Measurements from ENCODE around the gene POLR2I. TPM values are rescaled to one million over a fixed set of nuclear protein-coding genes. Genes with fewer than 3 reads are reported as not detected.
"Not testable (repeated sequence)": the region's sequence is repeated elsewhere in the genome, so short reads cannot be mapped to it uniquely, and the experiment has no call there.

Gene POLR2I
- total RNA-seq, 5 donors from 2014 or later (not counting 1 experiment from before 2014, with no cell fraction given): 27.4 to 54.8 (median 50.7) TPM

GRCh38 chr19:36073121-36073876 lies 41.4 kb downstream of the POLR2I start:
- H3K9me3 ChIP-seq: no peaks in the 10 kb centered on the region
- ChIA-PET POLR2A (no interaction called here), CTCF (interaction anchor here in 1 of 2 donors (0.7 kb wide), 1 partner anchor 697 kb away, joined by 3 read pairs; no protein-coding TSS in a partner anchor)
- no peaks in the 10 kb centered on the region for H3K27me3 ChIP-seq (replicated peaks in 1 of 2; ENCODE audit: control insufficient read depth in 2 of 2, extremely low read depth in 1 of 2, insufficient read depth in 2 of 2, low read length in 1 of 2)
- H3K36me3 ChIP-seq (ENCODE audit: control insufficient read depth in 2 of 2, extremely low read depth in 1 of 2, insufficient read depth in 1 of 2, low read length in 1 of 2): no peaks in the 10 kb centered on the region
- no peaks in the 10 kb centered on the region for H3K4me1 Mint-ChIP-seq
- ATAC-seq (replicated peaks in 1 of 4) (no peak), DNase-seq (no peak)
- H3K27ac Mint-ChIP-seq: no peak overlapping the region
- no peaks in the 10 kb centered on the region for H3K9me3 Mint-ChIP-seq
- no peak overlapping the region for H3K4me3 ChIP-seq (ENCODE audit: control insufficient read depth in 1 of 2, extremely low read depth in 1 of 2, low read length in 1 of 2)
- no peaks in the 10 kb centered on the region for H3K27me3 Mint-ChIP-seq
- no peak overlapping the region for H3K27ac ChIP-seq (ENCODE audit: low read length)
- 95% methylated on average over 8 of the region's 10 CpGs for WGBS (ENCODE audit: insufficient coverage)
- no peak overlapping the region for H3K4me3 Mint-ChIP-seq
- H3K4me1 ChIP-seq (ENCODE audit: control insufficient read depth in 1 of 2, extremely low read depth in 1 of 2, insufficient read depth in 2 of 2, low read length in 2 of 2): no peaks in the 10 kb centered on the region
- no peaks in the 10 kb centered on the region for H3K36me3 Mint-ChIP-seq

DNA sequence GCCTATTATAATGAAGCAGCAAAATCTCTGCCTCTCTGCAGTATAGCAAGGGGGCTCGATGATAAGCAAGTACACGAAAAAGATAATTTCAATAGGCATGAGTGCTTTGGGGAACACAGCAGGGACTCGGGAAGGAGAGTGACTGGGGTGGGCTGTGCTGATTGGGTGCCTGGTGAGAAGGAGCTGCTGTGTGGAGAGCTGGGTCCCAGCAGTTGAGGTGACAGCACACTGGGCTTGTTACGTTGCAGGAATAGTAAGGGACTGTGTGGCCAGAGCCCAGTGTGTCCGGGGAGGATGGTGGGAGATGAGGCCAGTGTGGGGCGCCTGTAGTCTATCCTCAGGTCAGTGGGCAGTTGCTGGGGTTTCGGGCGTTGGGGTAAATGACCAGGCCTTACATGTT lies 42.6 kb downstream of the POLR2I start:
- ATAC-seq (replicated peaks in 1 of 4) (no peak), DNase-seq (no peak)
- Histone ChIP-seq H3K4me1 (ENCODE audit: control insufficient read depth in 1 of 2, extremely low read depth in 1 of 2, insufficient read depth in 2 of 2, low read length in 2 of 2) (no peaks in the 10 kb centered on the region), H3K4me3 (ENCODE audit: control insufficient read depth in 1 of 2, extremely low read depth in 1 of 2, low read length in 1 of 2) (no peak overlapping the region), H3K27ac (ENCODE audit: low read length) (no peak overlapping the region), H3K27me3 (replicated peaks in 1 of 2; ENCODE audit: control insufficient read depth in 2 of 2, extremely low read depth in 1 of 2, insufficient read depth in 2 of 2, low read length in 1 of 2) (no peaks in the 10 kb centered on the region), H3K9me3 (no peaks in the 10 kb centered on the region), H3K36me3 (ENCODE audit: control insufficient read depth in 2 of 2, extremely low read depth in 1 of 2, insufficient read depth in 1 of 2, low read length in 1 of 2) (no peaks in the 10 kb centered on the region)
- Mint-ChIP-seq H3K4me3 (no peak overlapping the region), H3K4me1 (no peaks in the 10 kb centered on the region), H3K27me3 (no peaks in the 10 kb centered on the region), H3K27ac (no peak overlapping the region), H3K9me3 (no peaks in the 10 kb centered on the region), H3K36me3 (peaks cover 3% of the 10 kb centered on the region)
- ChIA-PET POLR2A (no interaction called here), CTCF (no interaction called here)
- 96% methylated on average over 8 of the region's 8 CpGs for WGBS (ENCODE audit: insufficient coverage)

GRCh38 chr19:36068810-36069499 lies 45.7 kb downstream of the POLR2I start:
- H3K4me3 ChIP-seq (ENCODE audit: control insufficient read depth in 1 of 2, extremely low read depth in 1 of 2, low read length in 1 of 2); CTCF ChIA-PET; ATAC-seq (replicated peaks in 1 of 4); H3K27ac Mint-ChIP-seq; H3K36me3 ChIP-seq (ENCODE audit: control insufficient read depth in 2 of 2, extremely low read depth in 1 of 2, insufficient read depth in 1 of 2, low read length in 1 of 2); DNase-seq; H3K27ac ChIP-seq (ENCODE audit: low read length); H3K4me3 Mint-ChIP-seq; H3K4me1 ChIP-seq (ENCODE audit: control insufficient read depth in 1 of 2, extremely low read depth in 1 of 2, insufficient read depth in 2 of 2, low read length in 2 of 2); POLR2A ChIA-PET; H3K27me3 Mint-ChIP-seq; H3K9me3 Mint-ChIP-seq; H3K4me1 Mint-ChIP-seq; H3K36me3 Mint-ChIP-seq; H3K9me3 ChIP-seq; H3K27me3 ChIP-seq (replicated peaks in 1 of 2; ENCODE audit: control insufficient read depth in 2 of 2, extremely low read depth in 1 of 2, insufficient read depth in 2 of 2, low read length in 1 of 2): not testable (repeated sequence)
- 97% methylated on average over 14 of the region's 57 CpGs for WGBS (ENCODE audit: insufficient coverage)

DNA sequence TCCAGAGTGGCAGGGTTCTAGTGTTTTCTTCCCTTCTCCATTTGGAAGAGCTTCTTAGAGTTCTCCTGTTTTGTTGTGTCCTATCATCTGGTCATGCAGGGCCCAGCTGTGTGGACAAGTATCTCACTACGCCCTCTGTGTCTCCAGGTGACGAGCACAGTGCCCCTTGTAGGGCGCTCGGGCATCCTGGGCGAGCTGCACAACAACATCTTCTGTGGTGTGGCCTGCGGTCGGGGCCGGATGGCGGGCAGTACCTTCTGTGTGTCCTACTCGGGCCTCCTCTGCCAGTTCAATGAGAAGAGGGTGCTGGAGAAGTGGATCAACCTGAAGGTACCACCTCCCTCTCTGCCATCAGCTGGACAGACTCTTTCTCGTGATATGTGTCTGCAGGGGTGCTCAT lies 47.0 kb downstream of the POLR2I start:
- CTCF ChIA-PET: no interaction called here
- no peak overlapping the region for H3K27ac Mint-ChIP-seq
- no peak for ATAC-seq (replicated peaks in 1 of 4)
- no peaks in the 10 kb centered on the region for H3K27me3 Mint-ChIP-seq
- Histone ChIP-seq H3K4me1 (ENCODE audit: control insufficient read depth in 1 of 2, extremely low read depth in 1 of 2, insufficient read depth in 2 of 2, low read length in 2 of 2) (no peaks in the 10 kb centered on the region), H3K27me3 (replicated peaks in 1 of 2; ENCODE audit: control insufficient read depth in 2 of 2, extremely low read depth in 1 of 2, insufficient read depth in 2 of 2, low read length in 1 of 2) (no peaks in the 10 kb centered on the region), H3K9me3 (no peaks in the 10 kb centered on the region), H3K4me3 (ENCODE audit: control insufficient read depth in 1 of 2, extremely low read depth in 1 of 2, low read length in 1 of 2) (no peak overlapping the region), H3K27ac (ENCODE audit: low read length) (no peak overlapping the region), H3K36me3 (ENCODE audit: control insufficient read depth in 2 of 2, extremely low read depth in 1 of 2, insufficient read depth in 1 of 2, low read length in 1 of 2) (no peaks in the 10 kb centered on the region)
- no peaks in the 10 kb centered on the region for H3K9me3 Mint-ChIP-seq
- peaks cover 3% of the 10 kb centered on the region for H3K36me3 Mint-ChIP-seq
- DNase-seq: no peak
- POLR2A ChIA-PET: no interaction called here
- H3K4me3 Mint-ChIP-seq: no peak overlapping the region
- WGBS (ENCODE audit: insufficient coverage): 95% methylated on average over 6 of the region's 11 CpGs
- no peaks in the 10 kb centered on the region for H3K4me1 Mint-ChIP-seq

DNA sequence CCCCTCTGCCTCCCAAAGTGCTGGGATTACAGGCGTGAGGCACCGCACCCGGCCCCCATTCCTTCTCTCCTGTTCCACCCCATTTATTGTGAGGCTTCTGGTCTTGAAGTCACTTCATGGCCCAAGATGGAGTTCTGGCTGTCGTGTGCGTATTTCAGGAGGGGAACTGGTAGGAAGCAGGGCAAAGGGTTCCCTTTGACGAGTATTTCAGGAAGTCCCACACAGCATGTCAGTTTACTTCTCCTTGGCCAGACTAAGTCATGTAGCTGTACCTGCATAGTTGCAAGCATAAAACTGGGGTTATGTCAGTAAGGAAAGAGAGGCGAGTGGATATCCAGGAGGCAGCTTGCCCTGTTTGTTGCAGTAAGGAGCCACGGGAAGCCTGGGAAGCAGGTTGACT lies 49.8 kb downstream of the POLR2I start:
- no peak overlapping the region for H3K4me3 ChIP-seq (ENCODE audit: control insufficient read depth in 1 of 2, extremely low read depth in 1 of 2, low read length in 1 of 2)
- H3K4me1 Mint-ChIP-seq: no peaks in the 10 kb centered on the region
- H3K9me3 Mint-ChIP-seq: no peaks in the 10 kb centered on the region
- no peak overlapping the region for H3K27ac ChIP-seq (ENCODE audit: low read length)
- H3K36me3 ChIP-seq (ENCODE audit: control insufficient read depth in 2 of 2, extremely low read depth in 1 of 2, insufficient read depth in 1 of 2, low read length in 1 of 2): no peaks in the 10 kb centered on the region
- no peak overlapping the region for H3K27ac Mint-ChIP-seq
- 96% methylated on average over 3 of the region's 8 CpGs for WGBS (ENCODE audit: insufficient coverage)
- POLR2A ChIA-PET: no interaction called here
- no peak for DNase-seq
- H3K27me3 Mint-ChIP-seq: no peaks in the 10 kb centered on the region
- peaks cover 3% of the 10 kb centered on the region for H3K36me3 Mint-ChIP-seq
- no peaks in the 10 kb centered on the region for H3K27me3 ChIP-seq (replicated peaks in 1 of 2; ENCODE audit: control insufficient read depth in 2 of 2, extremely low read depth in 1 of 2, insufficient read depth in 2 of 2, low read length in 1 of 2)
- no peak overlapping the region for H3K4me3 Mint-ChIP-seq
- H3K4me1 ChIP-seq (ENCODE audit: control insufficient read depth in 1 of 2, extremely low read depth in 1 of 2, insufficient read depth in 2 of 2, low read length in 2 of 2): no peaks in the 10 kb centered on the region
- H3K9me3 ChIP-seq: no peaks in the 10 kb centered on the region
- CTCF ChIA-PET: no interaction called here
- no peak for ATAC-seq (replicated peaks in 1 of 4)

Other genes with a start within 250 kb of the POLR2I start
- 1 to 10 TPM in 1 of 5 donors, under 1 TPM in 3, not detected in 1; 0.15 to 1.3 (median 0.33) TPM for gene APLP1, start 246.3 kb downstream of the POLR2I start, total RNA-seq
- 10 to 100 TPM; 45.1 to 78.3 (median 51.4) TPM for gene NFKBID, start 214.3 kb downstream of the POLR2I start, total RNA-seq
- gene HCST, start 212.3 kb downstream of the POLR2I start, total RNA-seq: 100 to 1,000 TPM in 2 of 5 donors, 10 to 100 TPM in 3; 60.1 to 165 (median 77.2) TPM
- 1 to 10 TPM; 2.3 to 7.0 (median 2.9) TPM for gene TYROBP, start 206.6 kb downstream of the POLR2I start, total RNA-seq
- gene LRFN3, start 178.5 kb downstream of the POLR2I start, total RNA-seq: 10 to 100 TPM in 4 of 5 donors, 1 to 10 TPM in 1; 9.2 to 20.8 (median 15.3) TPM
- gene SDHAF1, start 119.7 kb downstream of the POLR2I start, total RNA-seq: 10 to 100 TPM; 10.2 to 30.5 (median 27.3) TPM
- gene SYNE4, start 106.1 kb downstream of the POLR2I start, total RNA-seq: 1 to 10 TPM; 3.2 to 4.4 (median 3.7) TPM
- 10 to 100 TPM; 42.6 to 61.4 (median 51.2) TPM for gene ALKBH6, start 100.7 kb downstream of the POLR2I start, total RNA-seq
- 1 to 10 TPM; 1.4 to 6.2 (median 2.6) TPM for gene CLIP3, start 82.0 kb downstream of the POLR2I start, total RNA-seq
- gene THAP8, start 60.6 kb downstream of the POLR2I start, total RNA-seq: 1 to 10 TPM; 2.6 to 8.0 (median 4.7) TPM
- 1 to 10 TPM; 1.3 to 3.3 (median 2.2) TPM for gene WDR62, start 60.0 kb downstream of the POLR2I start, total RNA-seq
- not detected for gene OVOL3, start 3.7 kb downstream of the POLR2I start, total RNA-seq
- gene TBCB, start 593 bp upstream of the POLR2I start, total RNA-seq: 100 to 1,000 TPM; 111 to 179 (median 150) TPM
- gene CAPNS1, start 25.2 kb upstream of the POLR2I start, total RNA-seq: 100 to 1,000 TPM; 214 to 339 (median 308) TPM
- gene COX7A1, start 37.6 kb upstream of the POLR2I start, total RNA-seq: not detected
- 1 to 10 TPM; 7.5 to 9.1 (median 8.0) TPM for gene ZNF565, start 99.8 kb upstream of the POLR2I start, total RNA-seq
- gene ZNF146, start 100.2 kb upstream of the POLR2I start, total RNA-seq: 10 to 100 TPM; 24.4 to 63.2 (median 61.1) TPM

Data from T-cell (primary cell).